ENCODE results near the gene MED16.

Gene MED16

GRCh38 chr19:928471-929202, 35.6 kb upstream of the MED16 start:
- DNase-seq (ENCODE audit: low read depth, low spot score), result no peak
- H3K27ac ChIP-seq, result no peak overlapping the region

- no peak overlapping the region for H3K27ac ChIP-seq
These were observed 34.9 kb upstream of the MED16 start for GRCh38 chr19:927780-928401.

GRCh38 chr19:927351-927779, 34.4 kb upstream of the MED16 start:
- H3K27ac ChIP-seq, result no peak overlapping the region
- DNase-seq (ENCODE audit: low read depth, low spot score), result no peak

More at GRCh38 chr19:927780-928401, 34.9 kb upstream of the MED16 start:
- DNase-seq (ENCODE audit: low read depth, low spot score), result no peak

GRCh38 chr19:926589-927350, 33.8 kb upstream of the MED16 start:
- H3K27ac ChIP-seq, result peak overlapping the region; percentile 72
- DNase-seq (ENCODE audit: low read depth, low spot score), result no peak

- DNase-seq (ENCODE audit: low read depth, low spot score), result no peak
- peak overlapping the region; percentile 72 for H3K27ac ChIP-seq
These were observed 33.3 kb upstream of the MED16 start for GRCh38 chr19:926323-926588.

- peak within 1 kb of the TSS; percentile 72 for H3K27ac ChIP-seq
- no peak for DNase-seq (ENCODE audit: low read depth, low spot score)
These were observed 32.7 kb upstream of the MED16 start, which contains the start of gene ARID3A for GRCh38 chr19:925526-926322. Gene ARID3A, plus strand, starts transcription at chr19:926035. Its CDS starts 3,494 bp downstream, at chr19:929529.

GRCh38 chr19:925087-925525, 32.1 kb upstream of the MED16 start:
- no peak for DNase-seq (ENCODE audit: low read depth, low spot score)
- peak overlapping the region; percentile 72 for H3K27ac ChIP-seq

GRCh38 chr19:924553-925086, 31.6 kb upstream of the MED16 start:
- H3K27ac ChIP-seq, result no peak overlapping the region
- no peak for DNase-seq (ENCODE audit: low read depth, low spot score)

GRCh38 chr19:920051-920864, 27.3 kb upstream of the MED16 start:
- DNase-seq (ENCODE audit: low read depth, low spot score), result no peak
- no peak overlapping the region for H3K27ac ChIP-seq

- no peak for DNase-seq (ENCODE audit: low read depth, low spot score)
These were observed 26.4 kb upstream of the MED16 start for GRCh38 chr19:919199-920050.

GRCh38 chr19:918481-919198, 25.7 kb upstream of the MED16 start:
- DNase-seq (ENCODE audit: low read depth, low spot score), result no peak
- no peak overlapping the region for H3K27ac ChIP-seq

More at GRCh38 chr19:919199-920050, 26.4 kb upstream of the MED16 start:
- H3K27ac ChIP-seq, result no peak overlapping the region

GRCh38 chr19:918152-918437, 25.1 kb upstream of the MED16 start:
- H3K27ac ChIP-seq, result no peak overlapping the region
- no peak for DNase-seq (ENCODE audit: low read depth, low spot score)

GRCh38 chr19:917323-918151, 24.6 kb upstream of the MED16 start, which contains the start of gene KISS1R:
Gene KISS1R, plus strand, starts transcription at chr19:917333. Its CDS starts 170 bp downstream, at chr19:917503.
- DNase-seq (ENCODE audit: low read depth, low spot score), result no peak
- no peak within 1 kb of the TSS for H3K27ac ChIP-seq

GRCh38 chr19:916645-917322, 23.8 kb upstream of the MED16 start:
- H3K27ac ChIP-seq, result no peak overlapping the region
- DNase-seq (ENCODE audit: low read depth, low spot score), result no peak

- no peak for DNase-seq (ENCODE audit: low read depth, low spot score)
- H3K27ac ChIP-seq, result peak within 1 kb of the TSS; percentile 79
These were observed 20.2 kb upstream of the MED16 start, which contains the start of gene R3HDM4 for GRCh38 chr19:913080-913748. Gene R3HDM4, minus strand, starts transcription at chr19:913219. Its CDS starts 62 bp downstream, at chr19:913157.
